ENCODE results near the gene S100A7A.

DNA sequence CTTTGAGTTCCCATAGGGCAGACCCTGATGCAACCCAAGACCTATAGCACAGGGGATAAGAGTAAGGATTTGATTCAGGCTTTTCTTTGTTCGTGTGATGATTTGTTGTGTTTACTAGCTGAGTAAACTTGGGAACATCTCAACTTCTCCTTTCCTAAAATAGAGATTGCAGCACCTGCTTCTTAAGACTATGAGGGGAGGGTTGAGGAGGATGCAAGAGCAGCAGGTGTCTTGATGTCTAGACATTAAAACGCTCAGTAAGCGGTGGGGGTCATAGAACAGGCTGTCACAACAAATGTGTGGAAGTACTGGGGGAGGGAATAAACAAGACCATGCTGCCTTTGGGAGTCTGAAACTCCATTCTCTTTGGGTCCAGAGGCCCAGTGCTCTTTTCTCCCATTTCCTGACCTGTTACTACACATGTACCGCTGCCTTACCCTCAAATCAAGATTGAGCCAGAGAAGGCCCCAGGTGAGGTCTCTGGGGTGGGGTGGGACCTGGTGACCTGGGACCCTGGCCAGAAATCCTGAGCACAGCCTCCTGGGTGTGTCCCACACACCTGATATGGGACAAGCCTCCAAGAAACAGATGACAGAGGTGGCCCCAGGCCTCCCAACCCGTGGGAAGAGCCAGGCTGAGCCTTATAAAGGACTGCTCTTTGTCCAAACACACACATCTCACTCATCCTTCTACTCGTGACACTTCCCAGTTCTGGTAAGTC lies at the start of gene S100A7A:
- TF ChIP-seq, protein P1, sequence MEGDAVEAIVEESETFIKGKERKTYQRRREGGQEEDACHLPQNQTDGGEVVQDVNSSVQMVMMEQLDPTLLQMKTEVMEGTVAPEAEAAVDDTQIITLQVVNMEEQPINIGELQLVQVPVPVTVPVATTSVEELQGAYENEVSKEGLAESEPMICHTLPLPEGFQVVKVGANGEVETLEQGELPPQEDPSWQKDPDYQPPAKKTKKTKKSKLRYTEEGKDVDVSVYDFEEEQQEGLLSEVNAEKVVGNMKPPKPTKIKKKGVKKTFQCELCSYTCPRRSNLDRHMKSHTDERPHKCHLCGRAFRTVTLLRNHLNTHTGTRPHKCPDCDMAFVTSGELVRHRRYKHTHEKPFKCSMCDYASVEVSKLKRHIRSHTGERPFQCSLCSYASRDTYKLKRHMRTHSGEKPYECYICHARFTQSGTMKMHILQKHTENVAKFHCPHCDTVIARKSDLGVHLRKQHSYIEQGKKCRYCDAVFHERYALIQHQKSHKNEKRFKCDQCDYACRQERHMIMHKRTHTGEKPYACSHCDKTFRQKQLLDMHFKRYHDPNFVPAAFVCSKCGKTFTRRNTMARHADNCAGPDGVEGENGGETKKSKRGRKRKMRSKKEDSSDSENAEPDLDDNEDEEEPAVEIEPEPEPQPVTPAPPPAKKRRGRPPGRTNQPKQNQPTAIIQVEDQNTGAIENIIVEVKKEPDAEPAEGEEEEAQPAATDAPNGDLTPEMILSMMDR (IDR thresholded peaks at IDR 0.05) = no peak
- TF ChIP-seq POLR2A (IDR thresholded peaks at IDR 0.05) = no peak

All from Peyer's patch (tissue), 4 donors.